Measurements from ENCODE around the gene CSTPP1.
"Not testable (repeated sequence)": the region's sequence is repeated elsewhere in the genome, so short reads cannot be mapped to it uniquely, and the experiment has no call there.

Gene CSTPP1

GRCh38 chr11:46953093-46953492 lies 16.5 kb downstream of the CSTPP1 start:
- DNase-seq (ENCODE audit: low read depth), result no peak

GRCh38 chr11:46958777-46959176 lies 22.2 kb downstream of the CSTPP1 start:
- DNase-seq (ENCODE audit: low read depth), result no peak

GRCh38 chr11:46961041-46961440 lies 24.5 kb downstream of the CSTPP1 start:
- no peak for DNase-seq (ENCODE audit: low read depth)

DNA sequence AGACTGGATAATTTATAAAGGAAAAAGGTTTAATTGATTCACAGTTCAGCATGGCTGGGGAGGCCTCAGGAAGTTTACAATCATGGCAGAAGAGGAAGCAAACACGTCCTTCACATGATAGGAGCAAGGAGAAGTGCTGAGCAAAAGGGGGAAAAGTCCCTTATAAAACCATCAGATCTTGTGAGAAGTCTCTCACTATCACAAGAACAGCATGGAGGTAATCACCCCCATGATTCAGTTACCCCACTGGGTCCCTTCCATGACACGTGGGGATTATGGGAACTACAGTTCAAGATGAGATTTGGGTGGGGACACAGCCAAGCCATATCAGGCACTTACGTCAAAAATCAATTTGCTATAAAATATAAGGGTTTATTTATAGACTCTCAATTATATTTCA lies 25.3 kb downstream of the CSTPP1 start:
- not testable (repeated sequence) for DNase-seq (ENCODE audit: low read depth)

GRCh38 chr11:46963844-46964243 lies 27.3 kb downstream of the CSTPP1 start:
- DNase-seq (ENCODE audit: low read depth), result no peak

GRCh38 chr11:46966773-46967172 lies 30.2 kb downstream of the CSTPP1 start:
- no peak for DNase-seq (ENCODE audit: low read depth)

DNA sequence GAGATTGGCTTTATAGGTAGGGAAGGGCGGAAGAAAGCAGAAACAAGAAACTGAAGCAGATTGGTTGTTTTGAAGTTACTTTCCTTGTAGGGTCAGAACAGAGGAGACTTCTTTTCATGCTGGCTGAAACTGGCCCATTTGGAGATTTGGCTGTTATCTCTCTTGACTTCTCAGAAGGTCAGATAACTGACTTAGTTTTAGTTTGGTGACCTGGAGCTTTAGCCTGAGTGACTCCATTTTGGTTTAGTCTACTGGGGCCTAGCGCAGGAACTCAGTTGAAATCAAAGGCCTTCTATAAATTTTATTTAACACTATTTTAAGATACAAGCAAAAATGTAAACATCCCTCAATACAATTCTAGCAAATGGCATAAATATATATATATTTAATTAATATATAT lies 31.4 kb downstream of the CSTPP1 start:
- no peak for DNase-seq (ENCODE audit: low read depth)

DNA sequence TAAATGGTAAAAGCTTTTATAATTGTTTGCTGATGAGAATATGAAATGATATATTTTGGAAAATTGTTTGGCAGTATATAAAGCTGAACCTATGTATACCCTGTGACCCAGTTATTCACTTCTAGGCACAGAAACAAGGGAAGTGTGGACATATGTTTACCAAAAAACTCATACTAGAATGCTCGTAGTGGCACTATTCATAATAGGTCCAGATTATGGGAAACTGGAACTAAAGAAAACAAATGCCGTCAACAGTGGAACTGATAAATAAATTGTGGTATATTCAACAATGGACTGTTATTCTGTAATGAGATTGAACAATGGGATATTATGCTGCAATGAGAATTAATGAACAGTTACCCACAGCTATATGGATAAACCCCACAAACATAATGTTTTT lies 32.8 kb downstream of the CSTPP1 start:
- DNase-seq (ENCODE audit: low read depth), result no peak

GRCh38 chr11:46970913-46971625 lies 34.5 kb downstream of the CSTPP1 start:
- no peak for DNase-seq (ENCODE audit: low read depth)

GRCh38 chr11:46972343-46972742 lies 35.8 kb downstream of the CSTPP1 start:
- DNase-seq (ENCODE audit: low read depth), result no peak

DNA sequence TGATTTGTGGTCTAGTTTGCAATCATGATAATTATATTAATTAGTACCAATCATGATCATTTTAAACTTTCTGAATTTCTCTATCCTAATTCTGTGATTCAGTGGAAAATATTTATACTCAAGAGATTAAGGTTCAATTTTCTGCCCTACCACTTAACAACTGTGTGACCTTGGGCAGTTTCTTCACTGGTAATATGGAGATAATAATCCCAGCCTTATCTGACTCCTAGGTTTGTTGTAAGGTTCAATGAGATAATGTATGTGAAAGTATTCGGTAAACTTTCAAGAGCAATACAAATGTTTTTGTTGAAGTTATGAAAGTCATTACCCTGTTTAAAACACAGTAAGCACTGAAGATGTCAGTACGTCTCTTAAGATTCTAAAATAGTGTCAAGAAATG lies 36.3 kb downstream of the CSTPP1 start:
- DNase-seq (ENCODE audit: low read depth), result no peak

GRCh38 chr11:46976182-46976854 lies 39.8 kb downstream of the CSTPP1 start:
- DNase-seq (ENCODE audit: low read depth), result no peak

DNA sequence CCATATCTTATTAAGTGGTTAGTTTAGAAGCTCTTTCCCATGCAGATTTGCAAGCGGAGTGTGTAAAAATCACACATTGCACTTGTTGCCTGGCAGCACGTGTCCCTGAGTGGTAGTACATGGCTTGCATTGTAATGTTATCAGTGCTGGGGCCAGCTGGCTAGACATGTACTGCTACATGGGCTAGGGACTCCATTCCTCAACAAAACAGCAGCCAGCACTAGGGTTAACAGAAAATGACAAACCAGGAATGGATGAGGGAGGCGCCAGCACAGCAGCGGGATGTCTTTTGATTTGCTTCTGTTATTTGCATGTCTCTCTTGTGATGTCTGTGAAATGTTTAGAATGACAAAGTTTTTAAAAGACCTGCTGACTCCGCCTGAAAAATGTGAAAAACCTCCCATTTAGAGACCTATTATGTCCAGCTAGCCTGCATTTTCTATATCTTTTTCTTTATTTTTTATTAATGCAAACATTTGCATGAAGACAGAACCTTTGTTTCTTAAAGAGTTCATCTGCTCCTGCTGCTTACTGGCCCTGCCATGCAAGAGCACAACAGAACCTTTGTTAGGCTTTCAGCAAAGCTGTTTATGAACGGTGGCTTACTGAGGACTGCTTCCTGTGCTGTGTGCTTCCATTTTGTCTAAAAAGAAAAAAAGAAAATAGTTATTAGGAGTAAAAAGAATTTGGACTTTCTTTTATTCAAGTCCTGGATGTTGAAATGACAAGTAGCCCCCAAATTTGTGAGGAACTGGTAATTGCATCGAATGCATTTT lies 40.7 kb downstream of the CSTPP1 start:
- no peak for DNase-seq (ENCODE audit: low read depth)

DNA sequence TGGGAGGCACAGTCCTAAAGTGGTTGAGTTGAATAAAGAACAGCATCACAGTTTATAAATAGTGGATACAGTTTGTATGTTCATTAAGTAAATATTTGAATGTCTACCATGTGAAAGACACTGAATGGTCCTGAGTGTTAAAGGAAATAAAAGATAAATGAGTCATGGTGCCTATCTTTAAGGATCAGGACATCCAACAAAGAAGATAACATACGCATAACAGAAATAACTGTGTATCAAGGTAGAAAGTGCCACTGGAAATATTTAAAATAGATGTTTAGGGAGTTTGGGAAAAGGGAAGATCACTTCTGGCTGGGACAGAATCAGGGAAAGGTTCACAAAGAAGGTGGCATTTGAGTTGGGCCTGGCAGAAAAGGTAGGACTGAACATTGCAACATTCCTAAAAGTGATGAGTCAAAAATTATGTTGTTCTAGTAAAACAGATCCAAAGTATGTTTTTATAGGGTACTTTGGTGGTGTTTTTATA lies 41.5 kb downstream of the CSTPP1 start:
- DNase-seq (ENCODE audit: low read depth), result no peak

DNA sequence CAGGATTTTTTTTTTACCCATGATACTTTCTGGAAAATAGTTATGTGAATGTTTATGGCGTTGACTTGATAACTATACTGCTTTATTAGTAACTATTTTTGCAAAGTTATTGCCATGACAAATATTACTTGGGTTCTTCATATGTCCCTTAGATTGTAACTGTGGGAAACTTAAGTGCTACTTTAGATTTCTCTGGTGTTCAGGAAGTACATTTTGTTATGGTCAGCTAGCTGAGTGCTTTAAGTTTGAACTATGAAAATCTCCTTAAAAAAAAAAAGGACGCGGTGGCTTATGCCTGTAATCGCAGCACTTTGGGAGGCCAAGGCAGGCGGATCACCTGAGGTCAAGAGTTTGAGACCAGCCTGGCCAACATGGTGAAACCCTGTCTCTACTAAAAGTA lies 42.8 kb downstream of the CSTPP1 start:
- DNase-seq (ENCODE audit: low read depth), result no peak

DNA sequence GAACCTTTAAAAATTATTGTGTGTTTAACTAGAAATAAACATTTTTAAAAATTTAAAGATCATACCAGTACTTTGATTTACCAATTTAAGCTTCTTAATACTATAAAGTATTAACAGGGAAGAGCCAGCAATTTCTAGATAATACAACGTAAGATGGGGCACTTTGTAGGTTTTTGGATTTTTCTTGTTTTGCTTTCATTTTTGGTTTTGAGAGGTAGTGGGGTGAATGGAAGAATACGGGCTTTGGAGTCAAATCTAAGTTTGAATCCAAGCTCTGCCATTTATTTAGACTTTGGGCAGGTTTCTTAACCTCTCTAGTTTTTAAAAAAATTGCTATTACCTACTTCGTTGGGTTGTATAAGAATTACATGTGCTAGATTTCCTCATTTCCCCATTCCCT lies 44.9 kb downstream of the CSTPP1 start:
- DNase-seq (ENCODE audit: low read depth), result no peak

- no peak for DNase-seq (ENCODE audit: low read depth)
Observed at GRCh38 chr11:46982797-46983452, 46.4 kb downstream of the CSTPP1 start.

DNA sequence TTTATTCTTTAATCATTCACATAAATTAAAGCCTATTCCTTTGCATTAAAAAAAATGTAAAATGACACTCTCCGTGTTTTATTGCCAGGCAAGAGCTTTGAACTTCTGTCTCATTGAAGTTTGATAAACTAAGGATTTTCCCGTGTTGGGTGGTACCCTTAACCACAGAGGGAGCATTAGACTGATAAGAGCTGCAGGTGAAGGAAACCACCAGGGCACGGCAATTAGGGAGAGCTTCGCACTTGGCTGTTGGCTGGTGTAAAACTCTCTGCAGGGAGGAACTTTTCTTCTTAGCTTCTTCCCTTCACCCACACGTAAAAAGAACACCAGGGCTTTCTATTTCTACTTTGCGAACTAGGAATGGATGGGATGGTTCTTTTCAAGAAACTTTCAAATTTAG lies 47.0 kb downstream of the CSTPP1 start:
- no peak for DNase-seq (ENCODE audit: low read depth)

GRCh38 chr11:46984548-46984947 lies 48.0 kb downstream of the CSTPP1 start:
- DNase-seq (ENCODE audit: low read depth), result no peak

DNA sequence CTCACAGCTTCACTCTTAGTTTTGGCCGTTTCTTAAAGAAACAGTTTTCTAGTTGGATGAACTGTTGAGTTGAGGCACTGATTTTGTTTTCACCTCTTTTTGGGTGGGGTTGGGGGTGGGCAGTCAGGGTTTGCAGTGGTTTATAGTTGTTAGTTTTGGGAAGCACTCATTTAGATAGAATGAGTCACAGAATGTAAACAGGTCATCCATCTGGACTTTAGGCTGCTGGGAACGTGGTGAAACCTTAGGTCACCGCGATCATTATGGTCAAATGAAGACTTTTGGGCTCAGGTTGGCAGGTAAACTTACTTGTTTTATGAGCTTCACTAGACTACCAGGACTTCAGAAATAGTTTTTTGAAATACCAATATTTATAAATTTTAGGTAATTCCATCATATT lies 48.4 kb downstream of the CSTPP1 start:
- no peak for DNase-seq (ENCODE audit: low read depth)

DNA sequence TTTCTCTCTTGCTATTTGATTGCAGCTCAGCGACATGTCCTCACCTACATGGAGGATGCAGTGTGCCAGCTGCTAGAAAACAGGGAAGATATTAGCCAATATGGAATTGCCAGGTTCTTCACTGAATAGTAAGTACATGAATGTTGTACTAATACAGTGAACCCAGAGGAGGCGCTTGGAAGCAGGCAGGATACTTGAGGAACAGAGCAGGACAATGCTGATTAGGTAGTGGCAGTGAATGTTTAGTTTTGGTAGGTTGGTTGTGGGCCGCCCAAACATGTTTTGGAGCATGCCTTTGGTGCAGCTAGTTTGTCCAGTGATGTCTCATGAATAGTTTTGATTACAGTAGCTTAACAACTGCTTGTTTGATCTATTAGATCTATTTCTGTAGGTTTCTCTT lies 50.6 kb downstream of the CSTPP1 start:
- DNase-seq (ENCODE audit: low read depth), result no peak

DNA sequence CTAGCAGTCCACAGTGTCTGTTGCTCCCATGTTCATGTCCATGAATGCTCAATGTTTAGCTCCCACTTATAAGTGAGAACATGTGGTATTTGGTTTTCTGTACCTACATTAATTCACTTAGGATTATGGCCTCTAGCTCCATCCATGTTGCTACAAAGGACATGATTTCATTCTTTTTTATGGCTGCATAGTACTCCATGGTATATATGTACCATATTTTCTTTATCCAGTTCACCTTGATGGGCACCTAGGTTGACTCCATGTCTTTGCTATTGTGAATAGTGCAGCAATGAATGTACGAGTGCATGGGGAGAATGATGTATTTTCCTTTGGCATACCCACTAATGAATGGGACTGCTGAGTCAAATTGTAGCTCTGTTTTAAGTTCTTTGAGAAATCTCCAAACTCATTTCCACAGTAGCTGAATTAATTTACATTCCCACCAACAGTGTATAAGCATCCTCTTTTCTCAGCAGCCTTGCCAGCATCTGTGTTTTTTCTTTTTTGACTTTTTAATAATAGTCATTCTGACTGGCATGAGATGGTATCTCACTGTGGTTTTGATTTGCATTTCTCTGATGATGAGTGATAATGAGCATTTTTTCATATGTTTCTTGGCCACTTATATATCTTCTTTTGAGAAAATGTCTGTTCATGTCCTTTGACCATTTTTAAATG lies 53.4 kb downstream of the CSTPP1 start:
- DNase-seq (ENCODE audit: low read depth), result not testable (repeated sequence)

All from fibroblast of gingiva (primary cell).